ENCODE results near the gene UNK.
"Not testable (repeated sequence)": the region's sequence is repeated elsewhere in the genome, so short reads cannot be mapped to it uniquely, and the experiment has no call there.

UNK gene

GRCh38 chr17:75774471-75774990 is 10.1 kb upstream of the UNK start:
- no peak for DNase-seq (ENCODE audit: low spot score)

DNA sequence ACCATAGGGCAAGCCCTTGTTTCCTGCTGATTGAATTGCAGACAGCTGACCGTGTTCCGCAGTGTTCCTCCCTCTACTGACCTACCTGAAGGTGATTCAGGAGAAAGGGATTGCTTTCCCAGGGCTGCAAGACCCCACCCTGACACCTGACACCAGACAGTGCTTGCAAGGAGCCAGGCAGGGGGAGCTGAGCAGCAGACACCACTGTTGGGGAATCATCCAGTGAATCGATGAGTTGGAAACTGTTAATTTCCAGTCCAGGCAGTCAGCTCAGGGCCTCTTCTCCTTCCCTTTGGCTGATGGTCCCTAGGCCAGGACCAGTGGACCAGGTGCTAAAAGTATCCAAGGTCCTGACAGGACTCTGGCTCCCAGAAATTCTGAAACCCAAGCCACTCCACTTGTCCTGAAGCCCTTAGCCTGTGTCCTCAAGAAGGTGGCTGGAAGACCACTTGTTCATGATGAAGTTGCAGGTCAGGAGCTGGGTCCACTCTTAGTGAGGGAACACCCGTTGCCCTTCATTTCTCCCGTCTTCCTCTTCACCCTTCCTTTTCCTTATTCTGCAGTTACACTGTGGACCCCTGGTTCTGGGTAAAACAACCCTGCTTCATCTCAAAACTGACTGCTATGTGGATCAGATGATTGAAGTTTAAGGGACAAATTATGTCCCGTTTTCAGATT is 9.5 kb upstream of the UNK start:
- DNase-seq (ENCODE audit: low spot score), result no peak

GRCh38 chr17:75776386-75777295 is 8.0 kb upstream of the UNK start:
- DNase-seq (ENCODE audit: low spot score), result no peak

GRCh38 chr17:75777296-75777922 is 7.2 kb upstream of the UNK start:
- no peak for DNase-seq (ENCODE audit: low spot score)

GRCh38 chr17:75778066-75778860 is 6.3 kb upstream of the UNK start:
- DNase-seq (ENCODE audit: low spot score), result not testable (repeated sequence)

GRCh38 chr17:75778861-75779249 is 5.8 kb upstream of the UNK start:
- DNase-seq (ENCODE audit: low spot score), result no peak

- DNase-seq (ENCODE audit: low spot score), result peak; percentile 100
These were observed 5.2 kb upstream of the UNK start for GRCh38 chr17:75779250-75779986.

- no peak for DNase-seq (ENCODE audit: low spot score)
These were observed 4.4 kb upstream of the UNK start for GRCh38 chr17:75779987-75780889.

- DNase-seq (ENCODE audit: low spot score), result no peak
These were observed 1.4 kb upstream of the UNK start for GRCh38 chr17:75783069-75783783.

- no peak for DNase-seq (ENCODE audit: low spot score)
These were observed 668 bp upstream of the UNK start for GRCh38 chr17:75783803-75784472.

GRCh38 chr17:75785016-75785890 is 647 bp downstream of the UNK start:
- DNase-seq (ENCODE audit: low spot score), result no peak

GRCh38 chr17:75791254-75791653 is 6.6 kb downstream of the UNK start:
- no peak for DNase-seq (ENCODE audit: low spot score)

DNA sequence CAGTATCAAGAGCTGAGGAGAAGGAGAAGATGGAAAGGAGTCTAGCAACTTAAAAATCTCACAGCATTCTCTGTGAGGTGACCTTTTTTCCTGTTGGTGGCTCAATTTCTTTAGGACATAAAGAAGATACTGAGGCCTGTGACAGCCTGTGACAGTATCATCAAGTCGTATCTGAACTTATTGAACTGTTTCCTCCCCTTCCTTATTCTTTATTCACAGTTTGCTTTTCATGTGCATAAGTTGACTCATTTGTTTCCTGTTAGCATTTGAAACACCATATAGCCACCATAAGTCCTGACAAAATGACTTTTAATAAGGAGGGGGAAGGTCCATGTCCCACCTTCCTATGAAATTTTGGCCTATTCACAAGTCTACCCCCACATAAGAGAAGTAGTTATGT is 8.9 kb downstream of the UNK start:
- DNase-seq (ENCODE audit: low spot score), result no peak

DNA sequence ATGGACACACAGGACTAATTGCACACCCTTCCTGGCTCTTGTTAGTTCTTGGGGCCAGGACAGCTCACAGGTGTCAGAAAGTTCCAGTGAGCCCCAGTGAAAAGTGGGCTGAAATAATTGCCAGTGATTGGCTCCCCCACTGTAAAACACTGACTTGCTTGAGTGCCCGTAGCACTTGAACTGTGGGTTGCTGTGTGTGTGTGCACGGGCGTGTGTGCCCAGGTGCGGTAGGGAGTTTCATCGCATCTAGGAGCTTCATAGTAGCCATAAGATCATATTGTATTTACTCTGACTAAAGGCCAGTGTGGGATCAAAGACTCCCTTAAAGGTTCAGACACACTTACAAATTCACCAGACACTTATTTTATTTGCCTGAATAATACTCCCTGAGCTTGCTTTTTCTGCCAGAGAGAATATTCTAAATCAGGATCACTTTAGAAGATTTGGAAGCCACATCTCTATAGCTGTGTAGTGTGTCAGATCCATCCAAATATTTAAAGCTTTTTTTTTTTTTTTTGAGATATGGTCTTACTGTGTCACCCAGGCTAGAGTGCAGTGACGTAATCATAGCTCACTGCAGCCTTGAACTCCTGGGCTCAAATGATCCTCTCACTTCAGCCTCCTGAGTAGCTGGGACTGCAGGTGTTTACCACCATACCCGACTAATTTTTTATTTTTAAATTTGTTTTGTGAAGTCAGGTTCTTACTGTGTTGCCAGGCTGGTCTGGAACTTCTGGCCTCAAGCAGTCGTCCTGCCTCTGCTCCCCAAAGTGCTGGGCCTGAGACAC is 11.4 kb downstream of the UNK start:
- DNase-seq (ENCODE audit: low spot score), result no peak

- DNase-seq (ENCODE audit: low spot score), result no peak
These were observed 14.8 kb downstream of the UNK start for GRCh38 chr17:75799402-75799801.

GRCh38 chr17:75803883-75804282 is 19.3 kb downstream of the UNK start:
- no peak for DNase-seq (ENCODE audit: low spot score)
